GM12878 (cell line): ENCODE measurements around the gene OSTN. TPM values are rescaled to one million over a fixed set of nuclear protein-coding genes. Genes with fewer than 3 reads are reported as not detected.

ENCODE experiments used
- ATAC-seq: fragments of 200-7000 bp; cut with Tn5 transposase; 3 replicates; pipeline ENCODE4 v1.9.1; 2020; ENCODE audit warnings: mild to moderate bottlenecking, moderate library complexity
- BruUV-seq: library from RNA; stranded (reverse); fragments of 400-500 nt; replicated peaks from 2 replicates; lab custom pipeline; 2021; lab: Mats Ljungman, UMichigan
- CTCF ChIA-PET: fragments of 300-600 bp; sonication (Branson Sonifier 250); formaldehyde crosslinking; extraction: SDS; loops from one replicate; lab custom pipeline; 2021; ENCODE audit warnings: inconsistent platforms; lab: Yijun Ruan, JAX
- POLR2A ChIA-PET: fragments of 350-600 bp; formaldehyde crosslinking; extraction: SDS; loops from one replicate; lab custom pipeline; 2021; ENCODE audit warnings: inconsistent platforms; lab: Charles Lee
- RAD21 ChIA-PET: fragments of 300-600 bp; sonication (Branson Sonifier 250); formaldehyde crosslinking; loops from one replicate; lab custom pipeline; 2023; ENCODE audit warnings: antibody characterized with exemption; ENCODE audit not compliant: unreplicated experiment; lab: Charles Lee
- SMC1A ChIA-PET: fragments of 300-600 bp; sonication (Branson Sonifier 250); formaldehyde crosslinking; loops from one replicate; lab custom pipeline; 2023; ENCODE audit not compliant: unreplicated experiment, uncharacterized antibody; lab: Charles Lee
- DNase-seq: peaks from one replicate; pipeline ENCODE4 v3.0.0-alpha.2; 2011; ENCODE audit warnings: low read depth, low spot score
- FAIRE-seq: peaks from 3 replicates; lab custom pipeline; 2011; peaks lifted over from hg19 to GRCh38; lab: Jason Lieb, UNC
- H2AFZ ChIP-seq: 2 replicates; pipeline ENCODE4 v1.6.0; 2011; ENCODE audit warnings: low read depth, low read length, control low read depth; ENCODE audit not compliant: control insufficient read depth
- H3K27ac ChIP-seq: 2 replicates; pipeline ENCODE4 v1.5.1; 2011; ENCODE audit warnings: control low read depth; ENCODE audit not compliant: control insufficient read depth, insufficient read depth
- H3K27me3 ChIP-seq, 2 experiments: replicated peaks in 1 of 2; 2 replicates each; pipeline versions ENCODE4 v1.6.0 to v1.6.1; 2011; ENCODE audit warnings: low read length in 1 of 2; ENCODE audit not compliant: control insufficient read depth in 2 of 2, insufficient read depth in 2 of 2
- H3K36me3 ChIP-seq, 2 experiments: 2 replicates each; pipeline ENCODE4 v1.5.1; 2011; ENCODE audit warnings: low read length in 1 of 2; ENCODE audit not compliant: control insufficient read depth in 2 of 2, insufficient read depth in 2 of 2
- H3K4me1 ChIP-seq: 2 replicates; pipeline ENCODE4 v1.6.1; 2011; ENCODE audit warnings: mild to moderate bottlenecking, low read length, moderate library complexity, mixed read lengths; ENCODE audit not compliant: control insufficient read depth, insufficient read depth
- H3K4me2 ChIP-seq: 2 replicates; pipeline ENCODE4 v1.6.0; 2011; ENCODE audit warnings: control low read depth; ENCODE audit not compliant: control insufficient read depth, insufficient read depth
- H3K4me3 ChIP-seq: fragments of 200-600 bp; sonication (generic); 2 replicates; pipeline ENCODE4 v1.5.1; 2016
- H3K79me2 ChIP-seq: 2 replicates; pipeline ENCODE4 v1.6.0; 2011; ENCODE audit warnings: low read length; ENCODE audit not compliant: control insufficient read depth, insufficient read depth
- H3K9ac ChIP-seq: 2 replicates; pipeline ENCODE4 v1.8.0; 2011; ENCODE audit warnings: low read length, control low read depth, mixed read lengths; ENCODE audit not compliant: control insufficient read depth, insufficient read depth
- H3K9me3 ChIP-seq: replicated peaks from 3 replicates; pipeline ENCODE4 v1.5.1; 2011; ENCODE audit warnings: mild to moderate bottlenecking, low read length; ENCODE audit not compliant: control insufficient read depth, insufficient read depth
- H4K20me1 ChIP-seq: 2 replicates; pipeline ENCODE4 v1.6.0; 2011; ENCODE audit not compliant: control insufficient read depth, insufficient read depth
- ATF7 ChIP-seq: fragments of 450-650 bp; IDR thresholded peaks from 2 replicates; pipeline ENCODE4 v1.6.1; 2016; ENCODE audit warnings: low read depth, mild to moderate bottlenecking
- CEBPZ ChIP-seq: fragments of 150-350 bp; IDR thresholded peaks from 2 replicates; pipeline ENCODE4 v1.6.1; 2016; ENCODE audit warnings: low read depth, low read length
- ESRRA ChIP-seq: IDR thresholded peaks from 2 replicates; pipeline ENCODE4 v1.6.1; 2012; ENCODE audit warnings: mild to moderate bottlenecking, low read length, improper control_type of control experiment
- IRF5 ChIP-seq: fragments of 450-650 bp; IDR thresholded peaks from 2 replicates; pipeline ENCODE4 v1.6.1; 2017; ENCODE audit warnings: borderline replicate concordance
- MAX ChIP-seq: IDR thresholded peaks from 2 replicates; pipeline ENCODE4 v1.6.1; 2012; ENCODE audit warnings: low read depth, low read length, improper control_type of control experiment
- MLLT1 ChIP-seq: fragments of 450-650 bp; IDR thresholded peaks from 2 replicates; pipeline ENCODE4 v1.6.1; 2016; ENCODE audit warnings: mild to moderate bottlenecking
- NFYB ChIP-seq: IDR thresholded peaks from 2 replicates; pipeline ENCODE4 v1.6.1; 2011; ENCODE audit warnings: low read depth, mild to moderate bottlenecking, low read length, improper control_type of control experiment, moderate library complexity; ENCODE audit not compliant: insufficient read depth
- PAX8 ChIP-seq: fragments of 450-650 bp; IDR thresholded peaks from 2 replicates; pipeline ENCODE4 v1.6.1; 2017; ENCODE audit warnings: mild to moderate bottlenecking, moderate library complexity
- SMC3 ChIP-seq: IDR thresholded peaks from 2 replicates; pipeline ENCODE4 v1.6.1; 2011; ENCODE audit warnings: low read length, improper control_type of control experiment, borderline replicate concordance
- SP1 ChIP-seq: IDR thresholded peaks from one replicate; pipeline ENCODE4 v1.6.1; 2011; ENCODE audit warnings: low read depth, low read length
- STAT1 ChIP-seq: fragments of 450-650 bp; conservative IDR thresholded peaks from 2 replicates; pipeline ENCODE4 v1.6.1; 2014; ENCODE audit warnings: antibody characterized with exemption, mild to moderate bottlenecking
- TARDBP ChIP-seq: IDR thresholded peaks from 2 replicates; pipeline ENCODE4 v1.6.1; 2016; ENCODE audit warnings: borderline replicate concordance
- ZBTB11 ChIP-seq: fragments of 450-650 bp; formaldehyde crosslinking; IDR thresholded peaks from 2 replicates; pipeline ENCODE4 v1.5.0; 2022; ENCODE audit warnings: mild to moderate bottlenecking, missing genetic modification characterization
- WGBS: methylation state at CpG from one replicate; pipeline ENCODE4 v1.1.6; 2016; ENCODE audit warnings: low lambda C conversion rate; ENCODE audit not compliant: insufficient replicate concordance, insufficient coverage; ENCODE audit errors: missing lambda C conversion rate; 5-methylcytosine and 5-hydroxymethylcytosine counted together
- in situ Hi-C: fragments of 300-500 bp; cut with MboI; formaldehyde crosslinking; loops from 9 replicates; pipeline ENCODE4 v1.14.3; 2018; ENCODE audit warnings: mixed read lengths
- intact Hi-C: fragments of 100-400 bp; cut with micrococcal nuclease; formaldehyde crosslinking; loops from one replicate; pipeline ENCODE4 v1.14.2; 2022; ENCODE audit not compliant: unreplicated experiment
- polyA plus RNA-seq, 11 experiments: library from polyadenylated mRNA; depleted of rRNA in 4 of 11; unstranded in 6 of 11; stranded (reverse) in 5 of 11; fragments of >200 nt; fragmentation: Nextera tagmentation in 4 of 11; fragmentation: Illumina TruSeq in 1 of 11; extraction: Ambion mirVana in 4 of 11; extraction: Trizol in 1 of 11; gene quantifications; 1 replicate in 1 of 11; 2 replicates in 10 of 11; pipeline versions ENCODE4 v1.2.1 to v1.2.3, GENCODE V29; 2011 to 2016; ENCODE audit warnings: inconsistent platforms in 2 of 11, missing spikeins in 2 of 11, low read depth in 1 of 11
- total RNA-seq, 4 experiments: library from RNA; depleted of rRNA in 3 of 4; stranded (reverse); fragments of >200 nt in 3 of 4; fragmentation: Illumina TruSeq in 1 of 4; extraction: Trizol in 1 of 4; gene quantifications; 2 replicates each; pipeline versions ENCODE4 v1.2.1 to v1.2.3, GENCODE V29; 2013 to 2021

OSTN gene
- total and polyA plus RNA-seq, 10 of the 15 experiments (the other 5 are each of a cell fraction or from before 2014, with no cell fraction given), result 0.04 to 0.27 (median 0.06) TPM; not detected in 6

GRCh38 chr3:191313296-191313695, 114.3 kb downstream of the OSTN start (continued):
- TF ChIP-seq CEBPZ (no peak), TARDBP (no peak), ESRRA (no peak), SMC3 (no peak), NFYB (no peak), IRF5 (no peak)

GRCh38 chr3:191314109-191314728, 115.2 kb downstream of the OSTN start:
- no TSS peak for BruUV-seq
- no peaks in the 10 kb centered on the region for H3K27me3 ChIP-seq
- intact Hi-C loops, result no loop called here
- TF ChIP-seq MAX, result no peak
- TF ChIP-seq STAT1, result no peak
- no peak for TF ChIP-seq SP1
- no peak for TF ChIP-seq ATF7
- no peak for TF ChIP-seq MLLT1
- no peak for TF ChIP-seq ZBTB11 (CRISPR knock-in tag)
- no peak for TF ChIP-seq PAX8

More at GRCh38 chr3:191314109-191314728, 115.2 kb downstream of the OSTN start:
- SMC1A ChIA-PET, result interaction anchor here (1.2 to 1.7 kb wide), 5 partner anchors 10 to 42 kb away, joined by 3 to 5 read pairs (median 3); no protein-coding TSS in a partner anchor
- no peak overlapping the region for H2AFZ ChIP-seq
- no peaks in the 10 kb centered on the region for H3K79me2 ChIP-seq
- in situ Hi-C loops, result no loop called here
- no peaks in the 10 kb centered on the region for H3K36me3 ChIP-seq
- RAD21 ChIA-PET, result no interaction called here
- WGBS, result 51% methylated on average over 5 of the region's 5 CpGs
- DNase-seq (no peak), FAIRE-seq (no peak), ATAC-seq (no peak)
- no peak overlapping the region for H3K4me3 ChIP-seq
- no peaks in the 10 kb centered on the region; the same call in 2 of the 3 replicates for H3K9me3 ChIP-seq
- CTCF ChIA-PET, result interaction anchor here (1.5 kb wide), 1 partner anchor 14 kb away, joined by 4 read pairs; no protein-coding TSS in a partner anchor
- no peak overlapping the region for H3K4me2 ChIP-seq
- H4K20me1 ChIP-seq, result no peaks in the 10 kb centered on the region
- POLR2A ChIA-PET, result no interaction called here
- H3K27ac ChIP-seq, result no peak overlapping the region
- H3K4me1 ChIP-seq, result no peaks in the 10 kb centered on the region; the same call in 1 of the 2 replicates
- H3K9ac ChIP-seq, result no peak overlapping the region
